HepG2 (cell line): ENCODE measurements around the gene ABHD10.

Experiments used
- EZH2 ChIP-seq: conservative IDR thresholded peaks from 2 replicates; pipeline ENCODE4 v1.6.1; 2012; ENCODE audit warnings: mild to moderate bottlenecking, low read depth, low read length, moderate library complexity
- FOXK1 ChIP-seq: sonication (generic); formaldehyde crosslinking; IDR thresholded peaks from 2 replicates; pipeline ENCODE4 v1.4.0; 2020; ENCODE audit warnings: low read depth, missing genetic modification reagents, borderline replicate concordance
- HDAC2 ChIP-seq: sonication (generic); formaldehyde crosslinking; IDR thresholded peaks from 2 replicates; pipeline ENCODE4 v1.4.0; 2020; ENCODE audit warnings: missing genetic modification reagents
- HOXA9 ChIP-seq: sonication (generic); formaldehyde crosslinking; IDR thresholded peaks from 2 replicates; pipeline ENCODE4 v1.8.1; 2022; ENCODE audit warnings: missing genetic modification reagents, mild to moderate bottlenecking, moderate library complexity, borderline replicate concordance
- IRF9 ChIP-seq: sonication (generic); formaldehyde crosslinking; IDR thresholded peaks from 2 replicates; pipeline ENCODE4 v1.8.0; 2022; ENCODE audit warnings: missing genetic modification reagents, mild to moderate bottlenecking, borderline replicate concordance
- KLF9 ChIP-seq: IDR thresholded peaks from 2 replicates; pipeline ENCODE4 v1.6.1; 2016; ENCODE audit warnings: low read depth
- NFKB2 ChIP-seq: sonication (generic); formaldehyde crosslinking; IDR thresholded peaks from 2 replicates; pipeline ENCODE4 v1.4.0; 2020; ENCODE audit warnings: missing genetic modification reagents, borderline replicate concordance
- POLR2A ChIP-seq, 2 experiments: IDR thresholded peaks; 2 replicates each; pipeline ENCODE4 v1.6.1; 2011; ENCODE audit warnings: low read depth in 2 of 2, low read length in 2 of 2, mild to moderate bottlenecking in 1 of 2, moderate library complexity in 1 of 2; ENCODE audit not compliant: insufficient read depth in 1 of 2
- POLR2AphosphoS5 ChIP-seq: IDR thresholded peaks from 2 replicates; pipeline ENCODE4 v1.6.1; 2012; ENCODE audit warnings: low read depth, low read length
- ZNF24 ChIP-seq: fragments of 450-650 bp; IDR thresholded peaks from 2 replicates; pipeline ENCODE4 v1.6.1; 2017; ENCODE audit warnings: antibody characterized with exemption, mild to moderate bottlenecking
- ZNF501 ChIP-seq: sonication (generic); formaldehyde crosslinking; IDR thresholded peaks from 2 replicates; pipeline ENCODE4 v1.5.1; 2020; ENCODE audit warnings: mild to moderate bottlenecking, moderate library complexity, missing genetic modification reagents

DNA sequence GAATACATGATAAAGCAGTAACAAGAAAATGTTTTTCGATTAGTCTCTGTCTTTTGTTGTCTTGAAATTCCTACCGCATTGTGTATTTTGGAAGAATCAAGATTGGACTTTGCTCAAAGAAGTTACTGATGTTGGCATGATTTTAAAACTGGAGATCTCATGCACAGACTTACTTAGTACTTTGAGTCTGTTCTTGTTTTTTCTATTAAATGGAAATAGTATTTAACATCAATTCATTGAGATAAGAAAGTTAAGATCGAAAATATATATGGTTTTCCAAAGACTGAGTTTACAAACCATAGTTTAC is 2.6 kb downstream of the ABHD10 start:
- TF ChIP-seq POLR2A (IDR thresholded peaks at IDR 0.05; ENCODE audit: insufficient read depth in 1 of 2, low read depth in 2 of 2, low read length in 2 of 2): no peak
- TF ChIP-seq NFKB2: no peak
- TF ChIP-seq EZH2: no peak
- no peak for TF ChIP-seq HOXA9 (CRISPR knock-in tag)
- TF ChIP-seq ZNF24: no peak
- no peak for TF ChIP-seq ZNF501 (CRISPR knock-in tag)
- no peak for TF ChIP-seq FOXK1
- TF ChIP-seq POLR2AphosphoS5: no peak
- no peak for TF ChIP-seq IRF9 (CRISPR knock-in tag)
- TF ChIP-seq HDAC2 (CRISPR knock-in tag): no peak
- TF ChIP-seq KLF9 (CRISPR knock-in tag): no peak
